Measurements from ENCODE around the gene CDH22. TPM values are rescaled to one million over a fixed set of nuclear protein-coding genes. Genes with fewer than 3 reads are reported as not detected.

The CDH22 gene
- total RNA-seq, 1 experiment from 2014 or later, result 0.11 TPM

DNA sequence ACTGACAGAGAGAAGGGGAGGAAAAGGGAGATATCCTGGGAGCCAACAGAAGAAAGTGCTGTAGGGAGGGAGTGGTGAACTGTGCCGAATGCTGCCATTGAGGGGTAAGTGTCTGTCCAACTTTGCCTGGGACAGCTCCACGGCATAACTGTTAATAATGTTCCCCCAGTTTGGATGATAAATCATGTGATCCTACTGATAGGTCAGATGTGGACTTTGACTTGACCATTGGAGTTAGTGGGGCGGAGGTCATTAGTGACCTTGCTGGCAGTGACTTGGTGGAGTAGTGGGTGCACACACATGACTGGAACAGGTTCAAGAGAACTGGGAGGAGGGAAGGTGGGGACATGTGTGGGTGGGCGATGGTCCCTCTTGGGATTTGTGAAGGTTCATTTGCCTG is 50.4 kb downstream of the CDH22 start:
- CTCF ChIA-PET, result no interaction called here
- no peak for DNase-seq
- TF ChIP-seq, protein P1, sequence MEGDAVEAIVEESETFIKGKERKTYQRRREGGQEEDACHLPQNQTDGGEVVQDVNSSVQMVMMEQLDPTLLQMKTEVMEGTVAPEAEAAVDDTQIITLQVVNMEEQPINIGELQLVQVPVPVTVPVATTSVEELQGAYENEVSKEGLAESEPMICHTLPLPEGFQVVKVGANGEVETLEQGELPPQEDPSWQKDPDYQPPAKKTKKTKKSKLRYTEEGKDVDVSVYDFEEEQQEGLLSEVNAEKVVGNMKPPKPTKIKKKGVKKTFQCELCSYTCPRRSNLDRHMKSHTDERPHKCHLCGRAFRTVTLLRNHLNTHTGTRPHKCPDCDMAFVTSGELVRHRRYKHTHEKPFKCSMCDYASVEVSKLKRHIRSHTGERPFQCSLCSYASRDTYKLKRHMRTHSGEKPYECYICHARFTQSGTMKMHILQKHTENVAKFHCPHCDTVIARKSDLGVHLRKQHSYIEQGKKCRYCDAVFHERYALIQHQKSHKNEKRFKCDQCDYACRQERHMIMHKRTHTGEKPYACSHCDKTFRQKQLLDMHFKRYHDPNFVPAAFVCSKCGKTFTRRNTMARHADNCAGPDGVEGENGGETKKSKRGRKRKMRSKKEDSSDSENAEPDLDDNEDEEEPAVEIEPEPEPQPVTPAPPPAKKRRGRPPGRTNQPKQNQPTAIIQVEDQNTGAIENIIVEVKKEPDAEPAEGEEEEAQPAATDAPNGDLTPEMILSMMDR (IDR thresholded peaks at IDR 0.05; ENCODE audit: insufficient read depth in 1 of 2, low read depth in 1 of 2, low read length in 1 of 2, severe bottlenecking in 1 of 2, unreplicated experiment in 1 of 2), result no peak
- no TSS peak for BruUV-seq (replicated peaks)
- Histone ChIP-seq H3K4me3 (ENCODE audit: low read depth, low read length) (no peak overlapping the region), H3K27me3 (replicated peaks; ENCODE audit: control insufficient read depth, insufficient read depth, low read length) (no peaks in the 10 kb centered on the region; the same call in none of the 2 replicates), H3K36me3 (ENCODE audit: control insufficient read depth, insufficient read depth, low read length) (no peaks in the 10 kb centered on the region), H3K9me3 (no peaks in the 10 kb centered on the region), H3K4me1 (no peaks in the 10 kb centered on the region)
- POLR2A ChIA-PET, result no interaction called here
- no peaks in the 10 kb centered on the region for H3K4me1 Mint-ChIP-seq (ENCODE audit: low read depth, unreplicated experiment)
- H3K9me3 Mint-ChIP-seq (ENCODE audit: unreplicated experiment), result no peaks in the 10 kb centered on the region
- intact Hi-C loops (cut with micrococcal nuclease; ENCODE audit: unreplicated experiment), result no loop called here
- peaks cover 6% of the 10 kb centered on the region for H3K36me3 Mint-ChIP-seq (ENCODE audit: insufficient read depth, unreplicated experiment)
- H3K4me3 Mint-ChIP-seq (ENCODE audit: unreplicated experiment), result no peak overlapping the region
- H3K27ac Mint-ChIP-seq (ENCODE audit: unreplicated experiment), result no peak overlapping the region
- peaks cover 9% of the 10 kb centered on the region for H3K27me3 Mint-ChIP-seq (ENCODE audit: insufficient read depth, unreplicated experiment)

DNA sequence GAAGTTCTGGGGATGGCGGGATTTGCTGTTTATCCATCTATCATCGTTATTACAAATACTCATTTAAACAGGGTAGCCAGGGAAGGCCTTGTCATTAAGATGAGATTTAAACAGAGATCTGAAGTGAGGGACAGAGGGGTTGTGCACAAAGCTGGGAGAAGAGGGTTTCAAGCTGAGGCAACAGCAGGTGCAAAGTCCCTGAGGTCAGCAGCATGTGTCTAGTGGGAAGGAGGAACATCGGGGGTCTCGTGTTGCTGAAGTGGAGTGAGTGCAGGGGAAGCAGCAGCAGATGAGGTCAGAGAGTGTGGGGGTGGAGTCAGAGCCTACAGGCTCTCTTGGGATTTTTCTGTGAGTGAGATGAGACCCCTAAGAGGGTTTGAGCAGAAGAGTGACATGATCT is 52.0 kb downstream of the CDH22 start:
- no peak overlapping the region for H3K27ac Mint-ChIP-seq (ENCODE audit: unreplicated experiment)
- POLR2A ChIA-PET, result no interaction called here

DNA sequence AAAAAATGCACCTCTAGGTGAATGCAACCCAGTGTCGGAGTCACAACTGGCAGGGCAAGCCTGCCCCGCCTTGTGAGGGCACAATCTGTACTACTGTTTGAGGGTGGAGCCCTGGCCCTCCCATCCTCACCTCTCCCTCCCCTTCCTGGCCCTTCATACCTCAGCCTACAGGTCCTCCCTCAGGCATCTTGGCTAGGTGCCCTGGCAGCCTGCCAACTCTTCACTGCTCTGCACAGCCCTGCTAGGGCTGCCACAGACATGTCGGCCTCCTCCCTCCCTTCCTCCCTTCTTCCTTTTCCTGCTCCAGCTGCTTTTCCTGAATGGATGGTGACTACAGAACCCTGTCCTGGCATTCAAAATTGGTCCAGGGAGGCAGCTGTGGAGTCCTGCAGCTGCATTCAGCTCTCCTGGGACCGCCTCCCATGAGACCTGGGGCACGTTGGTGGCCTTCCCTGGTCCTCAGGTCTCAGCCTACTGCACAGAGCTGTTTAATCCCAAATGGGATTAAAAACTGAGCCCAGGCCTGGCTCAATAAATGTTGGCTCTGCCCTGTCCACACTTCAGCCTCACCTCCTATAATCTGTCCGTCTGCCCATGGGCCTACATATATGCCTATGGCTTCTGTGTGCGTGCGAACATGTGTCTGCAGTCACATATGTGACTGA is 52.7 kb downstream of the CDH22 start:
- no peak overlapping the region for H3K27ac Mint-ChIP-seq (ENCODE audit: unreplicated experiment)
- H3K36me3 Mint-ChIP-seq (ENCODE audit: insufficient read depth, unreplicated experiment), result peaks cover 6% of the 10 kb centered on the region
- no peaks in the 10 kb centered on the region; the same call in none of the 2 replicates for H3K27me3 ChIP-seq (replicated peaks; ENCODE audit: control insufficient read depth, insufficient read depth, low read length)
- H3K4me1 Mint-ChIP-seq (ENCODE audit: low read depth, unreplicated experiment), result no peaks in the 10 kb centered on the region
- H3K4me3 ChIP-seq (ENCODE audit: low read depth, low read length), result no peak overlapping the region
- H3K9me3 ChIP-seq, result no peaks in the 10 kb centered on the region
- CTCF ChIA-PET, result interaction anchor here (1.2 kb wide), 1 partner anchor 44 kb away, joined by 3 read pairs; no protein-coding TSS in a partner anchor
- H3K9me3 Mint-ChIP-seq (ENCODE audit: unreplicated experiment), result no peaks in the 10 kb centered on the region
- no peak overlapping the region for H3K4me3 Mint-ChIP-seq (ENCODE audit: unreplicated experiment)
- DNase-seq, result no peak
- TF ChIP-seq, protein P1 (IDR thresholded peaks at IDR 0.05; ENCODE audit: insufficient read depth in 1 of 2, low read depth in 1 of 2, low read length in 1 of 2, severe bottlenecking in 1 of 2, unreplicated experiment in 1 of 2), result no peak
- peaks cover 16% of the 10 kb centered on the region for H3K27me3 Mint-ChIP-seq (ENCODE audit: insufficient read depth, unreplicated experiment)
- no peaks in the 10 kb centered on the region for H3K36me3 ChIP-seq (ENCODE audit: control insufficient read depth, insufficient read depth, low read length)
- POLR2A ChIA-PET, result no interaction called here
- no TSS peak for BruUV-seq (replicated peaks)
- intact Hi-C loops (cut with micrococcal nuclease; ENCODE audit: unreplicated experiment), result no loop called here
- H3K4me1 ChIP-seq, result no peaks in the 10 kb centered on the region

More for the DNA sequence above, 52.0 kb downstream of the CDH22 start:
- BruUV-seq (replicated peaks), result no TSS peak
- Mint-ChIP-seq H3K4me3 (ENCODE audit: unreplicated experiment) (no peak overlapping the region), H3K4me1 (ENCODE audit: low read depth, unreplicated experiment) (no peaks in the 10 kb centered on the region), H3K36me3 (ENCODE audit: insufficient read depth, unreplicated experiment) (peaks cover 6% of the 10 kb centered on the region), H3K9me3 (ENCODE audit: unreplicated experiment) (no peaks in the 10 kb centered on the region), H3K27me3 (ENCODE audit: insufficient read depth, unreplicated experiment) (peaks cover 14% of the 10 kb centered on the region)
- H3K4me1 ChIP-seq, result no peaks in the 10 kb centered on the region
- TF ChIP-seq, protein P1 (IDR thresholded peaks at IDR 0.05; ENCODE audit: insufficient read depth in 1 of 2, low read depth in 1 of 2, low read length in 1 of 2, severe bottlenecking in 1 of 2, unreplicated experiment in 1 of 2), result no peak
- CTCF ChIA-PET, result interaction anchor here (0.7 kb wide), 1 partner anchor 1820 kb away, joined by 4 read pairs; no protein-coding TSS in a partner anchor
- no peaks in the 10 kb centered on the region for H3K9me3 ChIP-seq
- H3K36me3 ChIP-seq (ENCODE audit: control insufficient read depth, insufficient read depth, low read length), result no peaks in the 10 kb centered on the region
- H3K27me3 ChIP-seq (replicated peaks; ENCODE audit: control insufficient read depth, insufficient read depth, low read length), result no peaks in the 10 kb centered on the region; the same call in none of the 2 replicates
- intact Hi-C loops (cut with micrococcal nuclease; ENCODE audit: unreplicated experiment), result no loop called here
- DNase-seq, result no peak
- H3K4me3 ChIP-seq (ENCODE audit: low read depth, low read length), result no peak overlapping the region

Measured in Caco-2 (cell line).